ENCODE results near the gene CIC.

CIC gene

DNA sequence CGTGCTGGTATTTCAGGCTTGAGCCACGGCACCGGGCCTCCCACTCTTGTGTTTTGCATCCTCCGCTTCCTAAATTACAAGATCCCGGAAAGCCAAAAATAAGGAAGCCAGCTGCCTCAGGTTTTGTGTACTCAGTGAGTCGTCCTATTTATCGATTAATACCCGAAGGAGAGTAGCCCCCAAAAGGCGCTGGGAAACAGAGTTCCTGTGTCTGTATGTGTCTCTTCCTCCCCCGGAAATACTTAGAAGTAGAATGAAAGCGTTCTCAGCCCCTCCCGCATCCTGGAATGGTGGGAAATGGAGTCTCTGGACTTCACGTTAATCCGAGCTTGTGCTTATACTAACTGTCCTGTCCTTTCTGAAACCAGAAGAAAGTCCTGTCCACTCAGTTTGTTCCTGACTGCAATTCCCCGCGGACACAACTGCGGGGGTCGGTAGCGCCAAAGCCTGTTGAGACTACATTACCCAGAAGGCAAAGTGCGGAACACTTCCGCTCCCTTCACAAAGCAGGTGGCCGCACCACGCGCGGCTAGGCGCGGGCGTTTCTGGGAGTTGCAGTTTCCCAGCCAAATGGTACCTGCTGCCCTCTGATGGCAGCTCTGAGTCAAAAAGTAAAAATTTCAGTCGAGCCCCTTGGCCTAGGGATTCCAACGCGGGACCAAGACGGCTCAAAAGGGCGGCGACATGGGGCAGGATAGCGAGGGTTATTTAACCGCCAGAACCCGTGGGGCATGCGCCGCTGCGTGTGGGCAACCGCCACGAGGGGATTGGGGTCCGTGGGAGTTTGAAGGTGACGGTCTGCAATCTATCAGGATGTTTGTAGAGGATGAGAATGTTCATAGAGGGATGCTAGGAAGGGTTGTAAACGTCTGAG is 24.5 kb upstream of the CIC start:
- DNase-seq: peak; percentile 97

DNA sequence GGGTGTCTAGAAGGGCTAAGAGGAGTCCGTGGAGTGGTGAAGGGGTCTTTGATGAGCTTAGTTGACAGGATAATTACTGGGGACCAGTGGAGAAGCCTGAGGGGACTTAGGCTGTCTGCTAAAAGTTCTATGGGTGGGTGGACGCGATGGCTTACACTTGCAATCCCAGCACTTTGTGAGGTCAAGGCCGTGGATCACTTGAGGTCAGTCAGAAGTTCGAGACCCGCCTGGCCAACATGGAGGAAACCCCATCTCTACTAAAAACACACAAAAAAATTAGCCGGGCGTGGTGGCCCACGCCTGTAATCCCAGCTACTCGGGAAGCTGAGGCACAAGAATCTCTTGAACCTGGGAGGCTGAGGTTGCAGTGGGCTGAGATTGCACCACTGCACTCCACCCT is 23.8 kb upstream of the CIC start:
- DNase-seq: no peak

DNA sequence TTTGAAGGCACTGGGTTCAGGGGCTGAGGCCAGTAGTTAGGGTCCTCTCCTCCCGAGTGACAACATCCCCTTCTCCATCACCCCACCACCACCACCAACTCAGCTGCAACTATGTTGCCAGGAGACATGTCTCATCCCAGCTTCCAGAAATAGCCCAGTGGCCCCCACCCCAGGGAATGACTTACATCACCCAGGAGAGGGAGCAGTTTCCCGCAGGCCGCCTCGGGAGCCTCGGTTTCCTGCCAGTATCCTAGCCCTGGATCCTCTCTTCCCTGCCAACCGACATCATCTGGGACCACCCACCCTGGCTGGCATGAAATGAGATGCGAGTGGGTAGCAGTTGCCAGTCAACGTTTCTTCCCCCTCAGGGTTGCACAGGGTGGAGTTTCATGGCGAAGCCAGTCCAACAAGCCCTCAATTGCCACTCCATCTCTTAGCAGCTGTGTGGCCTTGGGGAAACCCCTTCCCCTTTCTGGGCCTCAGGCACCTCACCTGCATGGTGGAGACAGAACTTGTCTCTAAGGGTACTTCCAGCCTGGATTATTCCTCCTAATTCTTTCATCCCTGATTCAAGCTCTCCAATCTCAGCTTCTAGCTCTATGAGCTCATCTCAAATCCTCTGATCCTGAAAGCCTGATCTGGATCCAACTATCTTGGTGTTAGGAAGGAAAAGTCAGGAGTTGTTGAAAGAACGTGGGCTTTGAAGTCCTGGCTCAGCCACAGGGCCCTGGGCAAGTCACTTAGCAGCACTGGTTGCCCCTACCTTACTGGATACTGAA is 22.7 kb upstream of the CIC start:
- peak; percentile 71 for DNase-seq

DNA sequence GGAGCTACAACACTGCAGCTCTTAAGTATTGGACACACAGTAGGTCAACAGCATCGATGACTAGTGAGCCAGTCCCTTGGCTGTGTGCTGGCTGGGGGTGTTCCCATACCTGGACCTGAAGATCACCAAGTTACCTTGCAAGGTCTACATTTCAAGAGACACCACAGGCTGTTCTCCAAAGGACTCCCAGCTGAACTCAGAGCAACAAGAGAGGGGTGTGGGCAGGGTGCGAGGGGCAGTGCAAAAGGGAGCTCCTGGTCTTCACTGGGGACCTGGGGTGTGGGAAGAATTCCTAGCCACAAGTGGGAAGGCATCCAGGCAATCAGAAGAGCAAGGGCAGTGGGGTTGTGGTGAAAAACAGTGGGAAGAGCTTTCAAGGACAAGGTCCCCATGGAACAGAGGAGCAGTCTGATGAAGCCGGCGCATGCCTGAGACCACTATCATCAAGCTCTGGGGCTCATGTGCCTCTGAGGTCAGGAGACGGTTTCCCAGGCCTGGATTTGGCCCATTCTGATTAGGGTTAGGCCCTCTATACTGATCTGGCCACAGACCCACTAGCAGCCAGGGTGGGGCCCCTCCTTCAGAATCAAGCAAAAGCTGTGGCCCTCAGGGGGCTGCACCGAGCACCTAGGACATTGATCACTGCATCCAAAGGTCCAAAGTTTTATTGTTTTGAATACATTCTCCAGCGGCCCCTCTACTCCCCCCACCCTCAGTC is 22.0 kb upstream of the CIC start:
- peak; percentile 12 for DNase-seq

DNA sequence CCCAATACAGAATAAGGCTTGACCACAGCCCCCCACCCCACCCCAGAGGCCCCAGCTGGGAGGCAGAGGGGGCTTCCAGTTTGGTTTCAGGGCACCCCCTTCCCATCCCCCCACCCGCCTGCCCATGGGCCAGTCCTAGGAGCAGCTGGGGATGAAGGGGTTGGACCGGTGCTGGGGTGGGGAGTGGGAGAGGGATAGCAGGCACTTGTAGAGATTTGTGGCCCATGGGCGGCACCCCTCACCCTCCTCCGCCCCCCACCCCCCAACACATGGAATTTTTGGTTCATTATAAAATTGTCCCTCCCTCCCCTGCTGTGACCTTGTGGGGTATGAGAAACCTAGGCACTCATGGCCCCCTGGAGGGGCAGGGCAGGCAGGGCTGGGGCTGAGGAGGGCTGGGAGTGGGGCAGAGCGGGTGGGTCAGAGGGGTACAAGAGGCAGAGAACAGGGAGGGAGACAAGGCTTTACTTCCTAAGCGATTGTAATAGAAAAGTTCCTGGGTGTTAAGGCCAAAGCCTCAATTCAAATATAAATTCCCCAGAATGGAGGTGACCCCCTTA is 21.3 kb upstream of the CIC start:
- DNase-seq: no peak

DNA sequence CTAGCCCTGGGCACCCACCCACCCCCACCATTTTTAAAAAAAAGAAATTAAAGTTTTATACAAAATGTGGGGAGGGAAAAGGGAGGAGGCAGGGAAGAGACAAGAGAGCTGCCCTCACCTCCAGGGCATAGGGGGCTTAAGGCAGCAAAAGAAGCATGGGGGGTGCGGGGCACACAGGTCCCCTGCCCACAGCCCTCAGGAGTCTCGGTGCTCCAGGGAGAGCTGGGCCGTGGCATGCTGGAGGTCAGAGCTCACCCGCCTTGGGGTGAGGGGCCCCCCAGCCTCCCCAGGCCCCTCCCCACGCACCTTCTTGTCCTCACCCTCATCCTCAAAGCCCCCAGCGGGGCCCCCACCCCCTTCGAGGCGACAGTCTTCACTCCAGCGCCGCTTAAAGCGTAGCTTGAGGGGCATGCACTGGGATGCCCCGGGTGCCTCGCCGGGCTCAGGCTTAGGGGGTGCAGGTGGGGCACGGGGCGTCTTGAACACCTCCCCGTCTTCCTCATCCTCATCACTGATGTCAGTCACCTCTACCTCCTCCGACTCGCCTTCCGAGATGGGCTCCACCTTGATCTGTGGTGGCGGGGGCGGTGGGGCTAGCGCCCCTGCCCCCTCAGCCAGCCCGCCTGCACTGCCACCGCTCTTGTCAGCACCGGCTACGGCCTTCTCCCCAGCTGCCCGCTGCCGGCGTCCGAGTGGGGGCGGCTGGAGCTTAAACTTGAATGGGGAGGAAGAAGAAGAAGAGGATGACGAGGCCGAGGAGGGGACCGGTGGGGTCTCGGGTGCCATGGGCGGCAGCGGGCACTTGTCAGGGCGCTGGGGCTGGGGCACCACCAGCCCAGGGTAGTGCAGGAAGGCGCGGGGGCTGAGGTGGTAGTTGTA is 20.5 kb upstream of the CIC start:
- no peak for DNase-seq

DNA sequence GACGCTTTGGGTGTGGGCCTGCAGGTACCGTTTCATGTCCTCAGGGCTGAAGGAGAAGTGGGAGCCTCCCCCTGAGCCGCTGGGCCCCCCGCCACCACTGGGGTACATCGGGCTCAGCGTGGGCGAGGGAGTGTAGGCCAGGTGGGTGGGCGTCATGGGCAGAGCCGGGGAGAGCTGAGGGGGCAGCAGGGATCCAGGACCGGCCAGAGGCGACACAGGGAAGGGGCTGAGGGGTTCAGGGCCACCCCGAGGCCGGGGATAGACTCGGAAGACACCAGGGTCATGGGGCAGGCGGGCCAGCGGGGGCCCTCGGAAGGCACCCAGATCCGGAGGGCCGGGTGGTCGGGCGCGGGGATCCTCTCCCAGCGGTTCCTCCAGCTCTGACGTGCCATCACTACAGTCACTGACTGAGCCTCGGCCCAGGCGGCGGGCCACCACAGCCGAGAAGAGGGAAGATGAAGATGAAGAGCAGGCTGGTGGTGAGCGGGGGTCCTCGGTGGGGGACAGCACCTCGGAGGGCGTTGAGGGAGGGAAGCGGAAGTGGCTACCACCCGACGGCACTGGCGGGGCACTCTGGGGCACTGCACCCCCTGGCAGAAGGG is 19.8 kb upstream of the CIC start:
- no peak for DNase-seq

DNA sequence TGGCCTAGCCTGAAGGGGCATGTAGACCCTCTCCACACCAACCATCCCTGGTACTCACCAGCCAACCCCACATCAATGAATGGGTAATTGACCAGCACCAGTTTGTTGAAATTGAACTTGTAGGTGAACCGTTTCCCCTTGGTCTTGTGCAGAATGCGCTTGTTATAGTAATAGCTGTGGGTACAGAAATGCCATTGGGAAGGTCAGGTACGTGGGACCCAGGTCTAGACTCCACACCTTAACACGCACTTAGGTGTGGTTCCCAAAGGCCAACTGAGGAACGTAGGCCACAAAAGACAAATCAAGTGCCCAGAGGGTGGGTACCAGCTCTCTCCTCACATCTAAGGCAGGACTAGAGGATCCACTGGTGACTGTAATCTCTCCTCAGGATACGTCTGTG is 19.3 kb upstream of the CIC start:
- no peak for DNase-seq

DNA sequence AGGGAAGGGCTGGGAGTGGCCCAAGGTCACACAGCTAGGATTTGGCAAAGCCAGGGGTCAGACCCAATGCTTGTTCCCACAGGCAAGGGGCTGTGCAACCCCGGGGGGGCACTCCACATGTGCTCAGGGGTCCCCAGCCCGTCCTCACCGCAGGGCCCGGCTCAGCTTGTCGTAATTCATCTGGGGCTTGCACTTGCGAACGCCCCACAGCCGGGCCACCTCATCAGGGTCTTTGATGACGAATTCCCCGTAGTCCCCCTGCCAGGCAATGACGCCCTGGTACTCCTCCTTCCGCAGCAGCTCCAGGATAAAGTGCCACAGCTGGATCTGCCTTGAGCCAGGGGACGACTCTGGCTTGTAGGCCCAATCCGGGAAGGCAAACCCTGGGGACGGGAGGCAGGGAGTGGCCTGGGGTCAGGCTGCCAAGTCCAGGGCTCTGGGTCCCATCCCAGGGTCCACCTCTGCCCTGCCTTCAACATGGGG is 18.8 kb upstream of the CIC start:
- DNase-seq: peak; percentile 31

DNA sequence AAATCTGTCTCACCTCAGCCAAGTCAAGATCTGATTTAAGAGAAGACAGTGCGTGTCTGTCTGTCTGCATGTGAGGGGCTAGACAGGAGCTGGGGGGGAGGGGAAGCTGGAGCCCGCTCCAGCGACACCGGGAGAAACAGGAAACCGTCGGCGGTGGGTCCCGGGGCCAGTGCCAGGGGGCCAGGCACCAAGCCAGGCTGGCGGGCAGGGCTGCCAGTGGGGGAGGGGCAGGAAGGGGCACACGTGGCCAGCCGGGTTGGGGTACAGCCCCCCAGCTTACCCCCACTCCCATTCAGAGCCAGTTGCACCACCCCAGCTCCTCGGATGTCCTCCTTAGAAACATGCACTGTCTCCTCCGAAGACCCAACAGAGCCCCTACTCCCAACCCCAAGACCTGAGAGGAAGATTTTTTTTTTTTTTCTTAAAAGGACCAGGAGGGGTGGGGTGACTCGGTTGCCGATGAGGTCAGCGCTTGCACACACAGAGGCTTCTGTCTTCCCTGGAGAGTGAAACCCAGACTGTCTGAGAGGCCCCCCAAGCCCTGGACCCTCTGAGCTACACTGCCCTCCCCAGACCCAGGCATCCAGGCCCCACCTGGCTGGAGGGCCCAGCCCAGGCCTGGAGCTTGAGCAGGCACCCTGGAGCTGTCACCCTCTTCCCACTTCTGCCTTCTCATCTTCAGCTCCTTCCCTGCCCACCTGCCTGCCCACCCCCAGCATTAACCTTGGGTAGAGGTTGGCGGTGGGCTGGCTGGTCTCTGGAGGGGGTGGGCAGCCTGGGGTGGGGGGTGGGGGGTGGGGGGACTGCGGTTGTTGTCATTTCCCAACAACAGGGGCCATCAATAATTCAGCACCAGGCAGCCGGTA is 18.2 kb upstream of the CIC start:
- peak; percentile 57 for DNase-seq

DNA sequence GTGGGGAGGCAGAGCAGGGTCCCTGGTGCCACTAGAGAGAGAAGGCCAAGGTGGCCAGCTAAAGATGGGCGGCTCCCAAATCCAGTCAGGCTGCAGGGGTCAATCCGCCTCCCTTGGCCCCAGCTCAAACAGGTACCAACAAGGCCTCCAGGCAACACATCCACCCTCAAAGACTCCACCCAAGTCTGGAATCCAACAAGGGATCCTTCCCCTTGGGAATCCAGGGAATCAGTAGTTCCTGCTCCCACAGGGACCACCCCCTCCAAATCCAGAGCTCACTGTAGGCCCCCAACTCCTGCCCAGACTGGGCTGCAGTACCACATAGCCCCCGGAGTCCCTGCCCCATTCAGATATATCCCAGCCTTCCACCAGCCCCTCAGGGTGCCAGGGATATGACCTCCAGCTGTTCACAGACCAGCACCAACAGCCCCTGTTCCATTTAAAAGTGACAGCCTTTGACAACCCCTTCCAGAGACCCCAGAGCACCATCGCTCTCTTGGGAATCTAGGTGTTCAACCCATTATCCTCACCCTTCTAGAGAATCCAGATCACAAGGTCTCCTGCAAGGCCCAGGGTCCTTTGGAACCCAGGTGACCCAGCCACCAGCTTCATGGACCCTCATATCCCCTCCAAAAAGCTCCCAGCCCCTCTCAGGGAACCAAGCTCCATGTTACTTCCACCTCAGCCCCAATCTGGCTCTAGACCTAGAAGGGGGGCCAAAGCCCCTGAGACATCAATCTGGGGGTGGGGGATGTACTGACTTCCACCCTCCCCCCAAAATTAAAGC is 17.3 kb upstream of the CIC start:
- peak; percentile 62 for DNase-seq

DNA sequence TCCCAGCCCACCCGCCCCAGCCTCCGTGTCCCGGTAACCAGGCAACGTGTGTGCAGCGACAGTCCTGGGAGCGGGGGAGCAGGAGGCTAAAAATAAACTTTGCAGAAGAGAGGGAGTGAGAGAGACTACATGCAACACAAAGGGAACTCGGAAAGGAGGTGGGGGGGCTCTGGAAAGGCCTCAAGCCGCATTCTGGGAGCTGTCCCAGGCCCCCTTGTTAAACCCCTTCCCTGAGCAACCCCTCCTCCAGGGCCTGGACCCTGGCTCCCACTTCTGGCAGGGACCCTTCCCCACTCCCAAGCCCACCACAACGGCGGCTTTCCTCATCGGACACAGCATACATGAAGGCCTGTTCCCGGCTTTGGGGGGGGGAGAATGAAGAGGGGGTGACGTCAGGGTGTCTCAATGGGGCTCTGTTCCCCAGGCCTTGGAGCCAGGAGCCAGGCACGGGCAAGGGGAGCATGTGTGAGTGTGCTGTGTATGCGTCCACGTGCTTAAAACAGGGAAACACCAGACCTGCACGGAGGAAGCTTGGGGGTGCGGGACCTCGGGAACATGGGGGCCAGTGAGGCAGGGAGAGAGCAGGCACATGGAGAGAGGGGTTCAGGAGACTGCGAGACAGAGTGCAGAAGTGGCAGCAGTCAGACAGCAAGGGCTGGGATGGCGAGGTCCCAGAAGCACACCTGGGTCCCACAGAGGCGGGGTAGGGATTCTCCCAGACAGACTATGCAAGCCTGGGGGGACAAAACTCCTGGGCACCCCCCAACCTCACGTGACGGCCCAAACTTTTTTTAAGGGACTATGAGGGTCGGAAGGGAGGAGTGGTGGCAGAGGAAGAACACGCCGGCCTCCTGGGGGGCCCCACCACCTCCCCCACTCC is 16.4 kb upstream of the CIC start:
- DNase-seq: peak; percentile 74

DNA sequence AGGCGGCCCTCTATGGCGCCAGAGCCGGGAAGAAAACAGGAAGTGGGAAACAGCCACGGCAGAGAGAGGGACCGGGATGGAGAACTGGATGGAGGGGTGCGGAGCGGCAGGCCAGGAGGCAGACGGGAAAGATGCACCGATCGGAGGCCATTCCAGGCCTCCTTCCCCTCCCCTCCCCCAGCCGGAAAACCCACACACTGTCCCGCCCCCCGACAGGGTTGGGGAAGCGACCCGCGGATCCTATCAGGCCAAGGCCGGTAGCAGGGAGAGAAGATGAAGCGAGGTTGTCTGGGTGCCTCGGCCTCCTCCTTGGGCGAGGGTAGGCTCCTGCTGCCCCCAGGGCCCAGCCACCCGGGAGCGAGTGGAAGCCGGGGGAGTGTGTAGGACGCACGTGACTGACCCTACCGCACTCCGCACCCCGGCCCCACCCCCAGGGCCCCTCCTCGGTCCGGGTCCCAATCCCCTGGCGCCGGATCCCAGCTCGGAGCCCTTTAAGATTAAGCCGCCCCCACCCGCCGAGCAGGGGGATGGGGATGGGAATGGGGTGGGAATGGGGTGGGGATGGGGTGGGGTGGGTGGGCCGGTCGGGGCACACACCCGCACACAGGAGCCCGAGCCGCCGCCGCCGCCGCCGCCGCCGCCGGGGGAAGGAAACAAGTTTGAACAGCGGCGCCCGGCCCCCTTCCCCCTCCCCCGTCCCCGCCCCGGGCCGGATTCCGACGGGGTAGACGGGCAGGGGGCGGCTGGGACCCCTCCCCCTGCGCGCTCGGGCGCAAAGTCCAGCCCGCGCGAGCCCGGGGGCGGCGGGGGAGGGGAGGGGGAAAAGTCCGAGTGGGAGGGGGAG is 15.6 kb upstream of the CIC start:
- peak; percentile 90 for DNase-seq

DNA sequence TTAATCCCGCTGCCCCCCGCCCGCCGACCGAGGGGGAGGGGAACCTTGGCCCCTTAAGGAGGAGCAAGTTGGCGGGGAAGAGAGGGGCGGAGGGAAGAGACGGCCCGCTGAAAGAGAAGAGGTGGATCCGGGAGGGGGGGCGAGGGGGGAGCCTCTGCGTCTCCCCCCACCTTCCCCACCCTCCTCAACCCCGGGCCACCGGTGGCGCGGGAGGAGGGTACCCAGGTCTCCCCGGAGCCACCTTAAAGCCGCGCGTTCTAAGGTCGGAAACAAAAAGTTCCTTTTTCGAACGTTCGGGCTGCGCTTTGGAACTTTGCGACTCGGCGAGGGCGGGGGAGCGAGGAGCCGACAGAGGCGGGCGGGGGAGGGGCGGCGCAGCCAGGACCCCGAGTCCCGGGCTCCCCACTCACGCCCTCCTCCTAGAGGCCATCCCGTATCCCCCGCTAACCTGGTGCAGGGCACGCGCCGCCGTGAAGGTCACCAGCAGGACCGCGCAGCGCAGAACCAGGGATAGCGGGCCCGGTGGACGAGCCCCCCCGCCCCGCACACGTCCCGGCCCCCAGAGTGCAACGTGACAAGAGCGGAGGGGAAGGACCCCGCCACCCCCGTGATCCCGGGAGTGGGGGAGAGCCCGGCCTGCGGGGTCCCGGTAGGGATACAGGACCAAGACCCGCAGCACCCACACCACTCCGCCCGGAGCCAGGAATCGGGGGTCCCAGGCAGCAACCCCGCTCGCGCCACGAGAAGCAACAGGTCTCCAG is 14.8 kb upstream of the CIC start:
- peak; percentile 92 for DNase-seq

DNA sequence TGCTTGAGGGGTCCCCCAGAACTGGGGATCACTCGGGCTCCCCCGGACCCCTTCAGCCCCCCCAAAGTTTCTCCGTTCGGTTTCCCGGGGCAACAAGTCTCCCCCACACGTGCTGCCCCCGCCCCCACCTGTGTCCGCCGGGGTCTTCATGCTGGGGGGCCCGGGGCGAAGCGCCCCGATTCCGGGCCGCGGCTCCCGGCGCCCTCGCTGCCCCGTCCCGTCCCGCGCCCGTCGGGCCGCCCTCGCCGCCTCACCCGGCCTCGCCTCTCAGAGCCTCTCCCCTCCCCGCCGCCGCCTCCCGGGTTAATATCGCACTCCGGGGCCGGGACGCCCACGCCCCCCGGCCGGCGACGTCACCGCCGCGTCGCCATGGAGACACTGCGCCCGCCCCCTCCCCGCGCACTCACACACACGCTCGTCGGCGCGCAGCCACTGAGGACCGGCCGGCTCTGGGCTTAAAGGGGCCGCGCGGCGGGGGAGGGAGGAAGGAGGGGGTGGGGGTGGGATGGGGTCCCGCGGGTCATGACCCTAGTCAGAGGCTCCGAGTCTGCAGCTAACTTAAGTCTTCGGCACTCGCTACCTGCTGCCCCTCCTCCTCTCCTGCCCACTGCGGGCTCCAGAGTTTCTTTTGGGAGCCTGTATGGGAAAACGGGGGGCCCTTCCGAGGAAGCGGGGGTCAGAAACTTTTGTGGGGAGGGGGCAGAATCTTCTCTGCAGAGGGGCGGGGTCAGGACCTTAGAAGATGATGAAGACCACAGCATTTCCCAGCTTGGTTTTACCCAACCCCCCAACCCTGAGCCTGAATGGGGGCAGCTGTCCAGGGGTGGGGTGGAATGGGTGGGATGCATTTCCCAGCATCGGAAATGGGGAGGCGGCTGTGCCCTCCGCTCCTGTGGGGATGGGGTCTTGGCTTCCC is 13.9 kb upstream of the CIC start, which contains the start of gene ERF:
Gene ERF (minus strand): TSS at position 279 of the 916 bp plus-strand sequence. CDS start 129 bp downstream, at position 150.
- peak; percentile 97 for DNase-seq
